ENCODE data around the gene IGFBPL1. TPM values are rescaled to one million over a fixed set of nuclear protein-coding genes. Genes with fewer than 3 reads are reported as not detected.

The IGFBPL1 gene
- total and polyA plus RNA-seq, 10 of the 15 experiments (the other 5 are each of a cell fraction or from before 2014, with no cell fraction given) = 0.25 TPM; not detected in 9

DNA sequence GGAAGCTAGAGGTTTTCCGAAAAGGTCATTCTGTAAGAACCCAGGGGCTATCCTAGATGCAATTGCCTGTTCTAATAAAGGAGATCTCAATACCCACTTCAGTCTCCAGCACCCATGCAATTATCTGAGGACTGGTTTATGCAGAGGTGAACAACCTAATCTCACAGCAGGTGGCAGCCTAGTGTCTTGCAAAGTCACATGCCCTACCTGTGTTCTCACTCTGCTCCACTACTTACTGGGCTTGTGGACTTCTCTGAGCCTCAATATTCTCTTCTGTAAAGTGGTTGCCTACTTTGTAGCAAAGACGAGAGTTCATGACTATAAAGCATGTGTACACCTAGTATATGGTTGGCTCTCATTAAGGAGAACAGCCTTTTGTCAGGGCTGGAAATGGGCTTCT, 52.8 kb downstream of the IGFBPL1 start (continued):
- no peak for TF ChIP-seq CUX1 (IDR thresholded peaks at IDR 0.05; ENCODE audit: insufficient replicate concordance, low read depth, low read length)
- TF ChIP-seq, protein P1, sequence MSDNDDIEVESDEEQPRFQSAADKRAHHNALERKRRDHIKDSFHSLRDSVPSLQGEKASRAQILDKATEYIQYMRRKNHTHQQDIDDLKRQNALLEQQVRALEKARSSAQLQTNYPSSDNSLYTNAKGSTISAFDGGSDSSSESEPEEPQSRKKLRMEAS (IDR thresholded peaks at IDR 0.05; ENCODE audit: low read depth, low read length) = peak; percentile 18; the same call in 1 of the 2 replicates
- no peak for TF ChIP-seq MYC (IDR thresholded peaks at IDR 0.05; ENCODE audit: insufficient read depth, insufficient read length, insufficient replicate concordance, low read length, severe bottlenecking)
- peak; percentile 60 to 80 (median 64); a peak in 5 of 6 replicates for TF ChIP-seq CTCF (IDR thresholded peaks at IDR 0.05 in 2 of 3, conservative IDR thresholded peaks at IDR 0.05 in 1 of 3; ENCODE audit: control insufficient read depth in 2 of 3, extremely low read depth in 1 of 3, insufficient read depth in 1 of 3, low read depth in 3 of 3, low read length in 3 of 3)
- TF ChIP-seq ZBTB33 (IDR thresholded peaks at IDR 0.05) = no peak
- no peak for TF ChIP-seq MEF2A (IDR thresholded peaks at IDR 0.05; ENCODE audit: insufficient read depth, low read depth, low read length)
- TF ChIP-seq, protein P2, sequence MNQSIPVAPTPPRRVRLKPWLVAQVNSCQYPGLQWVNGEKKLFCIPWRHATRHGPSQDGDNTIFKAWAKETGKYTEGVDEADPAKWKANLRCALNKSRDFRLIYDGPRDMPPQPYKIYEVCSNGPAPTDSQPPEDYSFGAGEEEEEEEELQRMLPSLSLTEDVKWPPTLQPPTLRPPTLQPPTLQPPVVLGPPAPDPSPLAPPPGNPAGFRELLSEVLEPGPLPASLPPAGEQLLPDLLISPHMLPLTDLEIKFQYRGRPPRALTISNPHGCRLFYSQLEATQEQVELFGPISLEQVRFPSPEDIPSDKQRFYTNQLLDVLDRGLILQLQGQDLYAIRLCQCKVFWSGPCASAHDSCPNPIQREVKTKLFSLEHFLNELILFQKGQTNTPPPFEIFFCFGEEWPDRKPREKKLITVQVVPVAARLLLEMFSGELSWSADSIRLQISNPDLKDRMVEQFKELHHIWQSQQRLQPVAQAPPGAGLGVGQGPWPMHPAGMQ (IDR thresholded peaks at IDR 0.05; ENCODE audit: borderline replicate concordance) = no peak
- TF ChIP-seq CBX3 (IDR thresholded peaks at IDR 0.05; ENCODE audit: borderline replicate concordance, low read depth) = no peak
- TF ChIP-seq RAD21 (IDR thresholded peaks at IDR 0.05; ENCODE audit: insufficient read depth, low read depth, low read length) = peak; percentile 77
- TF ChIP-seq KAT2A (conservative IDR thresholded peaks at IDR 0.05; ENCODE audit: control insufficient read depth, low read depth, low read length) = no peak
- no peak for TF ChIP-seq HDAC2 (IDR thresholded peaks at IDR 0.05)
- TF ChIP-seq, protein P3, sequence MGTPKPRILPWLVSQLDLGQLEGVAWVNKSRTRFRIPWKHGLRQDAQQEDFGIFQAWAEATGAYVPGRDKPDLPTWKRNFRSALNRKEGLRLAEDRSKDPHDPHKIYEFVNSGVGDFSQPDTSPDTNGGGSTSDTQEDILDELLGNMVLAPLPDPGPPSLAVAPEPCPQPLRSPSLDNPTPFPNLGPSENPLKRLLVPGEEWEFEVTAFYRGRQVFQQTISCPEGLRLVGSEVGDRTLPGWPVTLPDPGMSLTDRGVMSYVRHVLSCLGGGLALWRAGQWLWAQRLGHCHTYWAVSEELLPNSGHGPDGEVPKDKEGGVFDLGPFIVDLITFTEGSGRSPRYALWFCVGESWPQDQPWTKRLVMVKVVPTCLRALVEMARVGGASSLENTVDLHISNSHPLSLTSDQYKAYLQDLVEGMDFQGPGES (IDR thresholded peaks at IDR 0.05) = no peak
- TF ChIP-seq PAX5 (IDR thresholded peaks at IDR 0.05; ENCODE audit: borderline replicate concordance, low read depth, low read length) = no peak
- TF ChIP-seq SMAD5 (IDR thresholded peaks at IDR 0.05; ENCODE audit: low read depth) = no peak
- TF ChIP-seq GABPA (IDR thresholded peaks at IDR 0.05; ENCODE audit: low read depth) = no peak
- no peak for TF ChIP-seq JUNB (IDR thresholded peaks at IDR 0.05)
- peak; percentile 35; the same call in 1 of the 2 replicates for TF ChIP-seq SMARCA5 (IDR thresholded peaks at IDR 0.05)
